Measurements from ENCODE around the gene ITGB2.

The ITGB2 gene

DNA sequence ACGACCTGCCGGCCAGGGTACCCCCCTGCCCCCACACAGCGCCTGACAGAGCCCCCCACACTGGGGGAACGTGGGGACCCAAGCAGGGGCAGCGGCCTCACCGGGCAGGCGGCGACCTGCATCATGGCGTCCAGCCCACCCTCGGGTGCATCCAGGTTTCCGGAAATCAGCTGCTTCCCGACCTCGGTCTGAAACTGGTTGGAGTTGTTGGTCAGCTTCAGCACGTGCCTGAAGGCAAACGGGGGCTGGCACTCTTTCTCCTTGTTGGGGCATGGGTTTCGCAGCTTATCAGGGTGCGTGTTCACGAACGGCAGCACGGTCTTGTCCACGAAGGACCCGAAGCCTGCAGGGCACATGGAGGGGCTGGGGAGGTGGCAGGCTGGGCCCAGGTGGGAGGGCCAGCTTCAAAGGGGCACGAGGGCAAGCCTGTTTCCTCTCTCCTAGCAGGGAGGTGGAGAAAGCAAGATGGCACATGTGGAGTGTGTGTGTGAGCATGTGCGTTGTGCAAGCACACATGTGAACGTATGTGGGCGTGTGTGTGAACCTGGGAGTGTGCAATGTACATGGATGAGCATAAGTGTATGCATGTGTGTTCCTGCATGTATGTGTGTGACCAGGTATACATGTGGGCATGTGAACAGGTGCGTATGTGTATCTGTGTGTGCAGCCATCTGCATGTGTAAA lies 19.2 kb downstream of the ITGB2 start:
- no peak for DNase-seq (ENCODE audit: low read depth)
- no peak for TF ChIP-seq CTCF (IDR thresholded peaks at IDR 0.05; ENCODE audit: low read depth, low read length, missing control alignments)

GRCh38 chr21:44900559-44901251 lies 20.0 kb downstream of the ITGB2 start:
- no peak for TF ChIP-seq CTCF (IDR thresholded peaks at IDR 0.05; ENCODE audit: low read depth, low read length, missing control alignments)
- H3K4me3 ChIP-seq (ENCODE audit: low read depth, low read length): no peak overlapping the region
- no peak for DNase-seq (ENCODE audit: low read depth)

More for the DNA sequence above, 19.2 kb downstream of the ITGB2 start:
- H3K4me3 ChIP-seq (ENCODE audit: low read depth, low read length): no peak overlapping the region

DNA sequence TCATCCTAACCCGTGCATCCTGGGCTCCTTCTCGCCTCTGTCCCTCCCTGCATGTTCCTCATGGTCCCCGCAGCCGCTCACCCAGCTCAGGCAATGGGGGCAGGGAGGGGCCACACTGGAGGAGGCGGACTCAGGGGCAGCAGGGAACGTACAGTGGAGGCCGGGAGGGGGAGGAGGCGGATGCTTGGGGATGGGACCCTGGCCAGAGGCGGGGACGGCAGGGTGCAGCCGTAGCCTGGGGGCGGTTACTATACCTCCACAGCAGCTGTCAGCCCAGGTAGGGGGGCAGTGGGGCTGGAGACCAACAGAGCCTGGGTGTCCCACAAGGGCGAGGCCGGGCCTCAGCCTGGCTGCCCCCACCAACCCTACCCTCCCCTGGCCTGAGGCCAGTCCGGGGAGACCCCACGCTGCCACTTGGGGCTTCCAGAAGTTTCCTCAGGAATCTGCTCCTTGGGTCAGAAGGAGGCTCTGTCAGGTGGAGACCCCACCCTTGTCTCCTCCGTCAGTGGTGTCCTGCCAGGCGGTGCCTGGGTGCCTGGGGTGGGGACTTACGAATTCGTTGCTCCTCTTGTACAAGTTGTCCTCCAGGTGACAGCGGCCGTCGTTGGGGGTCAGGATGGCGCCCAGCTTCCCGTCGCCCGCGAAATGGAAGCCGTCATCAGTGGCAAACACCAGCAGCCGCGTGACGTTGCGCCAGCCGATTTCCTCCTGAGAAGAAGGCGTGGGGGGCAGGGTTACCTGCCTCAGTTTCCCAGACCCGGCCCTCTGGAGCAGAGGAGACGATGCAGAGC lies 20.7 kb downstream of the ITGB2 start:
- no peak overlapping the region for H3K4me3 ChIP-seq (ENCODE audit: low read depth, low read length)
- DNase-seq (ENCODE audit: low read depth): no peak
- TF ChIP-seq CTCF (IDR thresholded peaks at IDR 0.05; ENCODE audit: low read depth, low read length, missing control alignments): no peak

DNA sequence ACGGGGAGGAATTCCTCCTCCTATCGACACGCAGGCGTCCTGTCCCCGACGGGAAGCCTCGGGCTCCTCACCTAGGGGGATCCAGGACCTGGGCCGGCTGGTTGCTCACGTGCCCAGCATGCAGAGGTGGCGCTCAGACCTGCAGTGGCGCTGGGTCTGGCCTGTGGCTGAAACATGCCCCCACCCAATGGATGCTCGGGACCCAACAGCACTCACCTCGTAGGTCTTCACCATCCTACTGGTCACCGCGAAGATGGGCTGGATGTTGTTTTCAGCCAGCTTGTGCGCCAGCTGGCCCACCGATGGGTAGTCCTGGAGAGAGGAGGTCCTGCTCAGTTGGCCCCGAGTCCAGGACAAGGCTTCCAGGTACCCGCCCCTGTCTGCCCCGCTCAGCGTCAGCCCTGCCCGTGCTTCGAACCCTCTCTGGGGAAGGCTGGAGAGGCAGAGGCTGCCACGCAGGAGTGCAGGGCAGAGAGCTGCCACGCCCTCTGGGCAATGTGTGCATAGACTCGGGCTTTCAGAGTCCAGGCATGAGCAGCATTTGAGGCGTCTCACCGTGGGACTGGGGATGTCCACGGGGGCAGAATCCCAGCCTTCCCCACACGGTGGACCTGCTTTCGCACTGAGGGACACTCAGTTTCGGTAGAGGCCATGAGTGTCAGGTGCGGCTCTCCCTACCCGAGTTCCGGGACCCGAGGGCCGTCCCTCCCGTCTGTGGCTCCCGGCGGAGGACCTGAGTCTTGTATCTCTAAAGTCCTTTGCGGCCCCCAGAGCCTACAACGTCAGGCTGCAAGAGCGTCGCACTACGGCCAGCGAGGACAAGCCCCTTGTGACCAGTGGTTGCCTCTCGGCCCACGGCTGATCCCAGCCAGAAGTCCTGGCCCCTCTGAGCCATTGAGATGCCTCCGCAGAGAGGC lies 21.6 kb downstream of the ITGB2 start:
- no peak overlapping the region for H3K4me3 ChIP-seq (ENCODE audit: low read depth, low read length)
- TF ChIP-seq CTCF (IDR thresholded peaks at IDR 0.05; ENCODE audit: low read depth, low read length, missing control alignments): no peak
- no peak for DNase-seq (ENCODE audit: low read depth)

GRCh38 chr21:44898011-44898488 lies 22.6 kb downstream of the ITGB2 start:
- TF ChIP-seq CTCF (IDR thresholded peaks at IDR 0.05; ENCODE audit: low read depth, low read length, missing control alignments): no peak
- DNase-seq (ENCODE audit: low read depth): no peak
- no peak overlapping the region for H3K4me3 ChIP-seq (ENCODE audit: low read depth, low read length)

DNA sequence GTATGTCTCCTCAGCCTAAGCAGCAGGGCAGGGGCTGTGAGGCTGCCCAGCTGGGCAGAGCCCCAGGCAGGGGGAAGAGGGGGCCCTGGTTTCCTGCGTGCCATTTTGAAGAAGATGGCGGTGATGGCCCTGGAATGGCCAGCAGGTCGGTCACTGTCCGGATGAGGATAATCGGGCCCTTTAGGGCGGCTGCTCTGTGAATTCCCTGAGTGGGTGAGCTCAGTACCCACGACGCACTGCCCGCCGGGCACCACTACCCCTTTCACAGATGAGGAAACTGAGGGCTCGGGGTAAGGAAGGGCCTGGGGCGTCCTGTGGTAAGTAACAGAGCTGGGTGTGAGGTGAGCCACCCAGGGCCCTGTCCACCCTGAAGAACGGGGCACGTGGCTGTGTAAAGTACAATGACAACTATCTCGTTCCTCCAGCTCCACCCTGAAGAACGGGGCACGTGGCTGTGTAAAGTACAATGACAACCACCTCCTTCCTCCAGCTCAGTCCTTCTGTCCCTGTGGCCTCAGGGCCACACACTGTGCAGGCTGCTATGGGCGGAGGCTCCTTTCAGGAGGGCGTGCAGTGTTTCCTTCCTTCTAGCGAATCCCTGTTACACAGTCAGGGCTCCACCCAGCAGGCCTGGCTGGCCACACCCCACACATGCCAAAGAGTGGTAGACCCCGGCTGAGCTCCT lies 23.2 kb downstream of the ITGB2 start:
- H3K4me3 ChIP-seq (ENCODE audit: low read depth, low read length): no peak overlapping the region
- TF ChIP-seq CTCF (IDR thresholded peaks at IDR 0.05; ENCODE audit: low read depth, low read length, missing control alignments): no peak
- no peak for DNase-seq (ENCODE audit: low read depth)

Measured in GM12864 (cell line).